NCI-H1436 treated with DMSO at 0.1 percent for 48 hours (cell line): ENCODE data around the gene MRNIP.
"Not testable (repeated sequence)": the region's sequence is repeated elsewhere in the genome, so short reads cannot be mapped to it uniquely, and the experiment has no call there.

Experiments used
- DNase-seq: peaks from one replicate; lab custom pipeline; 2025; lab: John Stamatoyannopoulos, UW

Gene MRNIP

GRCh38 chr5:179839328-179840256 is 19.0 kb downstream of the MRNIP start:
- no peak for DNase-seq

GRCh38 chr5:179837076-179838011 is 21.3 kb downstream of the MRNIP start:
- DNase-seq = no peak

GRCh38 chr5:179836225-179837019 is 22.2 kb downstream of the MRNIP start:
- no peak for DNase-seq

GRCh38 chr5:179834871-179835270 is 23.7 kb downstream of the MRNIP start:
- not testable (repeated sequence) for DNase-seq

GRCh38 chr5:179834120-179834519 is 24.5 kb downstream of the MRNIP start:
- DNase-seq = no peak

- DNase-seq = no peak
Observed at GRCh38 chr5:179833709-179834070, 24.9 kb downstream of the MRNIP start.

DNA sequence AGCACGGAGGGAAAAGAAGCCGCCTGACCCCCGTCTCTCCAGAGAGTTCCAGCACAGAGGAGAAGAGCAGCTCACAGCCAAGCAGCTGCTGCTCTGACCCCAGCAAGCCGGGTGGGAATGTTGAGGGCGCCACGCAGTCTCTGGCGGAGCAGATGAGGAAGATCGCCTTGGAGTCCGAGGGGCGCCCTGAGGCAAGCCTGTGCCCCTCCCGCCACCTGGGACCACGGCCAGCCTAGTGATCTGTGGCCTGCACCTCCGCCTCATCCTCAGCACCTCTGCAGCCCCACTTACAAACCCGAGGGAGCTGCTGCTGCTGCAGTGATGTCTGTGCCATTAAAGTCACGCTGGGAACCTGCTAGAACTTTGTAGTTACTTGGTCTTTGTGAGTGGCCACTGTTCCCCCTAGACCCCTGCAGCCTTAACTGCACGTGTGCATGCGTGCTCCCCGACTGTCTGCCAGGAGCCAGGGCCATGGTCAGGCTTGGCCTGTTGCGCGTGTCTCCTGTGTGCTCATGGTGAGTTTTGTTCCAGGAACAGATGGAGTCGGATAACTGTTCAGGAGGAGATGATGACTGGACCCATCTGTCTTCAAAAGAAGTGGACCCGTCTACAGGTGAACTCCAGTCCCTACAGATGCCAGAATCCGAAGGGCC is 25.4 kb downstream of the MRNIP start:
- no peak for DNase-seq

DNA sequence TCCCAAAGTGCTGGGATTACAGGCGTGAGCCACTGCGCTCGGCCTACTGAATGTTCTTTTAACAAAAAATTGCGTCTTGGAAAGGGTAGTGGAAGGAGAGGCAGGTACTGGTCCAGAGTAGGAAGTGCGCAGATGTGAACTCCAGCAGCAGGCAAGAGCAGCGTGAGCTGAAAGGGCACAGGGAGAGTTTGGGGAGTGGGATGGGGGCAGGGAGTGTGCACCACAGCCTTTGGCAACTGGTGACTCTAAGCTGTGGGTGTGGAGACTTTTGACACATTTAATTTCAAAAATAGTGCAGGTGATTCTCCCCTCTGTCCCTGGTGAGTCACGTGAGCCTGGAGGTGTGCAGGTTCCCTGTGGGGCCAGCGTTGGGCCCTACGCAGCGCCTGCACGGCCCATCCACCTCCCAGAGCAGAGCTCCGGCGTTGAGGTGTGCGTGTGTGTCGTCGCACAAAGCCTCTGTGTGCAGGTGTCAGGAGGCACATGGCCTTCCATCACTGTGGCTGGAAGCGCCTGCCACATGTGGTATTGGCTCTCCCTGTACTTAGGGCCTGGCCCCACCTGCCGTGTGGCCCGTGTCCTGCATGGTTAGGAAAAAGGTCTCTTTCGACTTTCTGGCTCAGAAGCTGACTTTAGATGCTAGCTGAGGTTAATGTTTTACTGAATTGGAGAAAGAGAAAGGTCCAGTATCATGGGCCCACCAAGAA is 26.4 kb downstream of the MRNIP start:
- no peak for DNase-seq

DNA sequence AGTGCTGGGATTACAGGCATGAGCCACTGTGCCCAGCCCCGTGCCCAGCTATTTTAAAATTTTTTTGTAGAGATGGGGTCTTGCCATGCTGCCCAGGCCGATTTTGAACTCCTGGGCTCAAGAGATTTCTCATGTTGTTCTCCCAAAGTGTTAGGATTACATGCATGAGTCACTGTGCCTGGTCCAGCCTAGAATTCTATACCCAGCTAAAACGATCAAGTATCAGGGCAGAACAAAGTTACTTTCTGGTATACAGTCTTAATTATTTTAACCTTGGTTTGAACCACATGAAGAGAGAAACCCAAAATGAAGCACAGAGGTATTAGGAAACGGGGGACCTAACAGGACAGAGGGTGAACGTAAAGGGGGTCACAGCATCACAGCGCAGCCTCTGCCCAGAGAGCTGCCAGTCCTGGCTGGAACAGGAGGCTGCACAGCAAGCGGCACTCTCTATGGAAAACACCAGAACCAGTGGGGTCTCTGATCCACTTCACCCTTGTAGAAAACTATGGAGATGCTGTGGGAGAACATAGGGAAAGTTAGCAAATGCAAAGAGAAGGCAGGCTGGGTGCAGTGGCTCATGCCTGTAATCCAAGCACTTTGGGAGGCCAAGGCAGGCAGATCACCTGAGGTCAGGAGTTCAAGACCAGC is 27.7 kb downstream of the MRNIP start:
- DNase-seq = no peak

DNA sequence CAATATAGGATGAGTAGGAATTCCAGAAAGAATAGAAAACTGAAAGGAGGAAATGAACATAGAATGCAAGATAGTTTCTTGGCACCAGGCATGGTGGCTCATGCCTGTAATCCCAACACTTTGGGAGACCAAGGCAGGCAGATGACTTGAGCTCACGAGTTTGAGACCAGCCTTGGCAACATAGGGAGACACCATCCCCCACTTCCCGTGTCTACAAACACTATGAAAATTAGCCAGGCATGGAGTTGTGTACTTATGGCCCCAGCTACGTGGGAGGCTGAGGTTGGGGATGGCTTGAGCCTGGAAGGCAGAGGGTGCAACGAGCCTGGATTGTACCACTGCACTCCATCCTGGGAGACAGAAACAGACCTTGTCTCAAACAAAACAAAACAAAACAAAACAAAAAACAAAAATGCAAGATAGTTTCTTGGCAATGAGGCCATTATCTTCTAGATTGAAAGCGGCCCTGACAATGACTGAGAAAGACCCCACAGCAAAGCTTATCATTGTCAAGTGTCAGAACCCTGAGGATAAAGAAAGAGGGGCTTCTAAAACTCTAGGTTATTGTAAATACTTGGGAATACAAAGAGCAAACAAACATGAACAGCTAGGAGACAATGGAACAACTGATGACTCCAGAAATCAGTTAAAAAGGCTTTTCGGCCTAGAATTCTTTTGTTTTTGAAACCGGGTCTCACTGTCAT is 28.7 kb downstream of the MRNIP start:
- no peak for DNase-seq

DNA sequence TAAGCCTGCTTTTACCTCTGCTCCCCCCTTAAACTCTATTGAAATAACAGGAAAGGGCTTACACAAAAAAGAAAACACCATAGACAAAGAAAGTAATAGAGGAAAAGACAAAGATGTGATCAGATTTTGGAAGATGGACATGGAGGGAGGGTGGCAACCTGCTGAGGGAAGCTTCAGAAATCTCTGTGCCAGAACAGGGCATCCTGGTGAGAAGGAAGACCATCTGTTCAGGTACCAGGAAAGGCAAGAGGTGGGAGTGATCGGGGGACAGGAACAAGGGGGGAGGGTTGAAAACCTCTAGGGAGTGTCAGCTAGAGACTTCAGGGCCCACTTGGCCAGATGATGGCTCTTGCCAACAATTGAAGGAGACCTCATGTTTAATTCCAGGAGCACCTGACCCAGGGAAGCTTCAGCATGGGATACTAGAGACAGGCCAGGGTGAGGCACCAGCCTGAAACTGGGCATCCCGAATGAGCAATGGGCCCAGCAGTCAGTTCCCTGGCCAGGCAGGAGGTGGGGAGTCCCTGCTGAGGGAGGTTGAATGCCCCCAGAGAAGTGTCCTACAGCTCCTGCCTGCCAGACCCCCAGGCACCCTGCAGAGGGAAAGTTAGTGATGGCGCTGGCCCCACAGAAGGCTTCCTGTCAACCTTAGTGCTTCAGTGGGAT is 29.7 kb downstream of the MRNIP start:
- no peak for DNase-seq

GRCh38 chr5:179827680-179828079 is 30.9 kb downstream of the MRNIP start:
- DNase-seq = no peak

- DNase-seq = no peak
Observed at GRCh38 chr5:179825655-179826182, 32.9 kb downstream of the MRNIP start.

DNA sequence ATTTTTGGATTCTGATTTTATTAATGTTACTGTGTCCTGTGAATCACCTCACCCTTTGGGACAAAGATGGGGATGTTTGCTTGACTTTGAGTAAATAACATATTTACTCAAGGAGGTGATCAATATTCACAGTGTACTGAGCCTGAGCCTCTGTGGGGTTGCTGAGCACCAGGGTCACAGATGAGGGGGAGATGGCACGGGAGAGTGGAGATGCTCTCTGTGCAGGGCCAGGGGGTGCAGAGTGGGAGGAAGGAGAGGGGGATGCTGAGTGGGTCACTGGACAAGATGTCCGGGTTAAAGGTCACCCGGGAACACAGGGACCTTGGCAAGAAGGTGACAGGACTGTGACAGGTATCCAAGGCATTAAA is 33.9 kb downstream of the MRNIP start:
- no peak for DNase-seq

- no peak for DNase-seq
Observed at GRCh38 chr5:179823937-179824744, 34.5 kb downstream of the MRNIP start.

DNA sequence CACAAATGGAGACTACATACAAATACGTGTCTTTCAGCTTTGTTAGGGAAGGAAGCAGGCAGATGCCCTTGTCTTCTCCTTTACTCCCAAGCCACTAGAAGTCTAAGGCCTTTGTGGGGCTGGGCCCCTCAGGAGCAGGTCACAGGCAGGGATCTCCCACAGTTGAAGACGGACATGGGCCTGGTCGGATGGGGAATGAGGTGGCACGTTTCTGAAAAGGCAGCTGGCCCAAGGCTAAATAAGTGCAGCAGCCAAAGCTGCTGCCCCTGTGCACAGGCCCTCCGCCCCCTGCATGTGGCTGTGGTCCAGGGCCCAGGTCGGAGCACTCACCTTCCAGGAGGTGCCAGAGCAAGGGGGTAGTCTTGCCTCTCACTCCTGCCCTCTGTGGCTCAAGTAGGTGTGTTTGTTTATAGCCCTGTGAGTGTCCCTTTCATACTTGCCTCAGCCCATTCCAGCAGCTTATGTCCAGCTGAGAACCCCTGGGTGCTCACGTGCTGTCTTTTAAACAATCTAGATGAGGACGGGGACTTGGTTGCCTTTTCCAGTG is 36.1 kb downstream of the MRNIP start:
- DNase-seq = no peak

DNA sequence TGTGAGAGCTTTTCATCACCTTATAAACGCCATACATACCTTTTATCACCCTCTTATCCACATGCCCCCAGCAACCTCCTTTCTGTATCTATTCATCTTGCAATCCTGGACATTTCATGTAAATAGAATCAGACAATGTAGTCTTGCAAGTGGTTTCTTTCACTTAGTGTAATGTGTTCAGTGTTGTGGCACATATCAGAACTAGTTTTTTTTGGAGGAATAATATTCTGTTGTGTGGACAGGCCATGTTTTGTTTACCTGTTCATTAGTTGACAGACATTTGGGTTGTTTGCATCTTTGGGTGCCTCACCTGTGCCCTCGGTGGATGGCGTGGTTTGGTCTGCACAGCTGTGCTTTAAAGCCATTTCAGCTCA is 36.6 kb downstream of the MRNIP start:
- DNase-seq = no peak
